Erythroblast (primary cell): ENCODE results near the gene RPL36.

ENCODE experiments used
- GATA1 ChIP-seq: IDR thresholded peaks from 2 replicates; pipeline ENCODE4 v1.6.1; 2011; ENCODE audit warnings: low read depth, mild to moderate bottlenecking, control low read depth, low read length, moderate library complexity
- POLR2A ChIP-seq: IDR thresholded peaks from 2 replicates; pipeline ENCODE4 v1.6.1; 2011; ENCODE audit warnings: mild to moderate bottlenecking, low read length

DNA sequence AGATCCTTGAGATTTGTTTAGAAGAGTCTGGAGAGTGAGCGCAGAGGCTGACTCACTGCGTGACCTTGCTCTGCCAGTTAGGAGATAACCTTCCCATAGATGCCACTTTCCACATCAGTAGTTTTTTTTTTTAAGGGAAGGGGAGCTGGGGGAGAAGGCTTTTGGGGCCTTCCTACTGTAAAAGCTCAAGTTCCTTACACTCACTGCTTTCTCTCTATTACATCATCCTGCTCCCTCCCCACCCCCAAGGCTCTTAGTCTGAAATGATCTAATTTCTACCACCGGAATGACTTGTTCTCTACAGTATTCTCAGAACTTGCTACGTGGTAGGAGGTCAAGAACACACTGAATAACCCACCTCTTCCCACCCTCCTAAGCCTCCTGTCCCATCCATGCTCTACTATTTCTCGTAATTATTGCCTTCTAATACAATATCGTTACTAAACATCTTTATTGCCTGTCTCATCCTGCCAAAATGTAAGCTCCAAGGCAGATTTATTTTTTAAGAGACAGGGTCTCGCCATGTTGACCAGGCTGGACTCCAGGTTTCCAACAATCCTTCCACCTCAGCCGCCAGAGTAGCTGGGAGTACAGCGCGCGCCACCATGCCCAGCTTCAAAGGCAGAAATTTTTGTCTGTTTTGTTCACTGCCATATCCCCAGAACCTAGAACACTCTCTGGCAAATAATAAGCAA, 28.6 kb downstream of the RPL36 start:
- TF ChIP-seq POLR2A = peak; percentile 92
- TF ChIP-seq GATA1 = no peak
